ENCODE results near the gene EPG5. TPM values are rescaled to one million over a fixed set of nuclear protein-coding genes. Genes with fewer than 3 reads are reported as not detected.

The EPG5 gene
- total and polyA plus RNA-seq, 2 donors (not counting 3 experiments of a cell fraction or from before 2014, with no cell fraction given): 16.7 to 25.6 TPM

DNA sequence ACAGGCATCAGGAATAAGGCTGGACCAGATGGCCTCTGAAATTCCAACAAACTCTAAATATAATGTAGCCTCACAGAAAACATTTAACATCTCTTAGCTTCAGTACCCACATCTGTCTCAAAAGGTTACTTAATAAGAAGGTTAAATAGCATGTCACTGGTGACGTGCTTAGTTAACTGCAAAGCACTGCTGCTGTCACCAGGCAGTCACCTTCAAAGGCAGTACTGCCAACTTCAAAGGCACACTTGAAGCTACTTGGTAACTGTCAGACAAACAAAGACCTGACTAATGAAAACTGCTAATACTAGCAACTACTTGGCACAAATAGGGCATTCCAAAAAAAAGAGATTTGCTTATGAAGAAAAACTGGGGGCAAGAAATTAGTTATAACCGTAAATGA, 36.2 kb downstream of the EPG5 start:
- Histone ChIP-seq H3K9me3 (replicated peaks; ENCODE audit: control insufficient read depth, insufficient read depth, low read length) (no peaks in the 10 kb centered on the region), H3K4me2 (ENCODE audit: insufficient read depth, low read length) (no peak overlapping the region), H2AFZ (ENCODE audit: low read depth, low read length) (no peak overlapping the region), H3K4me1 (ENCODE audit: control insufficient read depth, extremely low read depth, insufficient read depth, low read length) (no peaks in the 10 kb centered on the region), H3K79me2 (ENCODE audit: control insufficient read depth, insufficient read depth, low read length) (no peaks in the 10 kb centered on the region), H3K27ac (ENCODE audit: insufficient read depth, low read depth, low read length) (no peak overlapping the region), H3K4me3 (replicated peaks in 1 of 3; ENCODE audit: insufficient read depth in 1 of 3, low read depth in 1 of 3, low read length in 3 of 3) (no peak overlapping the region), H4K20me1 (replicated peaks; ENCODE audit: control insufficient read depth, extremely low read depth, insufficient read depth, low read length) (no peaks in the 10 kb centered on the region), H3K27me3 (ENCODE audit: control insufficient read depth in 2 of 2, insufficient read depth in 2 of 2, low read length in 2 of 2) (no peaks in the 10 kb centered on the region), H3K36me3 (ENCODE audit: control insufficient read depth in 2 of 2, extremely low read depth in 1 of 2, insufficient read depth in 2 of 2, low read length in 2 of 2) (peaks cover 5 to 7% of the 10 kb centered on the region in 2 experiments), H3K9ac (replicated peaks; ENCODE audit: extremely low read depth, insufficient read depth, low read length) (no peak overlapping the region), H3K9me1 (replicated peaks; ENCODE audit: control insufficient read depth, extremely low read depth, insufficient read depth, low read length) (no peaks in the 10 kb centered on the region)
- dilution Hi-C loops (cut with MboI; ENCODE audit: extremely low pct_ligation_motif_present, low sequenced_read_pairs) (no loop called here), intact Hi-C loops (cut with micrococcal nuclease) (no loop called here)
- POLR2A ChIA-PET: no interaction called here
- FAIRE-seq: no peak
- CTCF ChIA-PET: interaction anchor here (0.7 to 0.9 kb wide), 2 partner anchors 11 to 143 kb away, joined by 3 read pairs; no protein-coding TSS in a partner anchor
- BruUV-seq (replicated peaks): no TSS peak
- no peak for TF ChIP-seq POLR2A (IDR thresholded peaks at IDR 0.05; ENCODE audit: low read depth, low read length)
- no peak for TF ChIP-seq MYC (IDR thresholded peaks at IDR 0.05; ENCODE audit: low read depth, low read length)
- TF ChIP-seq FOS (IDR thresholded peaks at IDR 0.05; ENCODE audit: borderline replicate concordance, insufficient read depth, low read length): no peak
- TF ChIP-seq, protein P1, sequence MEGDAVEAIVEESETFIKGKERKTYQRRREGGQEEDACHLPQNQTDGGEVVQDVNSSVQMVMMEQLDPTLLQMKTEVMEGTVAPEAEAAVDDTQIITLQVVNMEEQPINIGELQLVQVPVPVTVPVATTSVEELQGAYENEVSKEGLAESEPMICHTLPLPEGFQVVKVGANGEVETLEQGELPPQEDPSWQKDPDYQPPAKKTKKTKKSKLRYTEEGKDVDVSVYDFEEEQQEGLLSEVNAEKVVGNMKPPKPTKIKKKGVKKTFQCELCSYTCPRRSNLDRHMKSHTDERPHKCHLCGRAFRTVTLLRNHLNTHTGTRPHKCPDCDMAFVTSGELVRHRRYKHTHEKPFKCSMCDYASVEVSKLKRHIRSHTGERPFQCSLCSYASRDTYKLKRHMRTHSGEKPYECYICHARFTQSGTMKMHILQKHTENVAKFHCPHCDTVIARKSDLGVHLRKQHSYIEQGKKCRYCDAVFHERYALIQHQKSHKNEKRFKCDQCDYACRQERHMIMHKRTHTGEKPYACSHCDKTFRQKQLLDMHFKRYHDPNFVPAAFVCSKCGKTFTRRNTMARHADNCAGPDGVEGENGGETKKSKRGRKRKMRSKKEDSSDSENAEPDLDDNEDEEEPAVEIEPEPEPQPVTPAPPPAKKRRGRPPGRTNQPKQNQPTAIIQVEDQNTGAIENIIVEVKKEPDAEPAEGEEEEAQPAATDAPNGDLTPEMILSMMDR (IDR thresholded peaks at IDR 0.05; ENCODE audit: extremely low read depth in 1 of 2, insufficient read depth in 1 of 2, low read depth in 1 of 2, low read length in 2 of 2): no peak
- TF ChIP-seq GATA2 (IDR thresholded peaks at IDR 0.05; ENCODE audit: insufficient read depth, insufficient read length, low read depth, low read length): no peak
- no peak for TF ChIP-seq EZH2 (IDR thresholded peaks at IDR 0.05; ENCODE audit: borderline replicate concordance, low read depth, low read length, severe bottlenecking)
- no peak for TF ChIP-seq POLR2AphosphoS5 (IDR thresholded peaks at IDR 0.05; ENCODE audit: insufficient read depth, low read depth, low read length)
- no peak for TF ChIP-seq JUN (IDR thresholded peaks at IDR 0.05; ENCODE audit: borderline replicate concordance, insufficient read depth, insufficient read length, low read depth)
- TF ChIP-seq, protein P2, sequence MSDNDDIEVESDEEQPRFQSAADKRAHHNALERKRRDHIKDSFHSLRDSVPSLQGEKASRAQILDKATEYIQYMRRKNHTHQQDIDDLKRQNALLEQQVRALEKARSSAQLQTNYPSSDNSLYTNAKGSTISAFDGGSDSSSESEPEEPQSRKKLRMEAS (IDR thresholded peaks at IDR 0.05; ENCODE audit: insufficient read depth, insufficient read length): no peak
- no peak for DNase-seq (ENCODE audit: low read depth, low spot score)
